Lung (tissue), 12 donors: ENCODE measurements around the gene ARHGAP42. TPM values are rescaled to one million over a fixed set of nuclear protein-coding genes. Genes with fewer than 3 reads are reported as not detected.

Experiments
- ATAC-seq: fragments of 200-7000 bp; cut with Tn5 transposase; one replicate; pipeline ENCODE4 v1.9.1; 2020; ENCODE audit warnings: moderate number of reproducible peaks; ENCODE audit not compliant: insufficient read depth, low FRiP score
- DNase-seq, 3 donors: peaks; one replicate each; pipeline ENCODE4 v3.0.0-alpha.2; 2013 to 2017
- H3K27ac ChIP-seq, 2 donors: one replicate each; pipeline ENCODE4 v1.5.1; 2013; ENCODE audit warnings: mild to moderate bottlenecking in 2 of 2, moderate library complexity in 2 of 2, control low read depth in 1 of 2, inconsistent platforms in 1 of 2, low read depth in 1 of 2, low read length in 1 of 2
- H3K27me3 ChIP-seq, 3 donors: one replicate each; pipeline ENCODE4 v1.5.1; 2013; ENCODE audit warnings: low read length in 2 of 3; ENCODE audit not compliant: control insufficient read depth in 3 of 3, insufficient read depth in 3 of 3
- H3K36me3 ChIP-seq, 4 donors: one replicate each; pipeline ENCODE4 v1.5.1; 2013; ENCODE audit warnings: low read length in 4 of 4, mild to moderate bottlenecking in 1 of 4, moderate library complexity in 1 of 4; ENCODE audit not compliant: control insufficient read depth in 4 of 4, insufficient read depth in 4 of 4
- H3K4me1 ChIP-seq, 5 donors: one replicate each; pipeline ENCODE4 v1.5.1; 2013; ENCODE audit warnings: low read length in 5 of 5, mild to moderate bottlenecking in 2 of 5, moderate library complexity in 1 of 5; ENCODE audit not compliant: control insufficient read depth in 5 of 5, insufficient read depth in 5 of 5
- H3K4me3 ChIP-seq: one replicate; pipeline ENCODE4 v1.5.1; 2013; ENCODE audit warnings: mild to moderate bottlenecking, control low read depth, moderate library complexity
- H3K9ac ChIP-seq, 2 donors: one replicate each; pipeline ENCODE4 v1.5.1; 2013; ENCODE audit warnings: low read length in 2 of 2, control low read depth in 1 of 2; ENCODE audit not compliant: insufficient read depth in 1 of 2
- H3K9me3 ChIP-seq, 4 donors: one replicate each; pipeline ENCODE4 v1.5.1; 2013; ENCODE audit warnings: low read length in 3 of 4, mild to moderate bottlenecking in 1 of 4, moderate library complexity in 1 of 4; ENCODE audit not compliant: control insufficient read depth in 4 of 4, insufficient read depth in 3 of 4
- WGBS, 2 donors: extraction: QIAGEN DNeasy Blood & Tissue Kit; methylation state at CpG; one replicate each; pipeline ENCODE4 v1.1.7; 2013; 5-methylcytosine and 5-hydroxymethylcytosine counted together
- polyA plus RNA-seq, 2 donors: library from polyadenylated mRNA; stranded (reverse); fragments of 200-250 nt; gene quantifications; one replicate each; pipeline ENCODE4 v1.2.1, GENCODE V29; 2013
- total RNA-seq, 2 donors: library from RNA; depleted of rRNA in 1 of 2; stranded (reverse); fragments of >200 nt in 1 of 2; gene quantifications; one replicate each; pipeline ENCODE4 v1.2.1, GENCODE V29; 2014 to 2021
- TF ChIP-seq, protein P1 (sequence below): IDR thresholded peaks from 2 replicates; pipeline ENCODE4 v1.5.1; 2012; ENCODE audit warnings: mild to moderate bottlenecking; ENCODE audit errors: control extremely low read depth, extremely low read depth
- donor health status: control.
- donor health status: control.
- donor health status: Bipolar disorder and iron deficiency.
- donor health status: healthy.
- donor health status: DM: yes; HTN: yes; CAD: no.

Gene ARHGAP42
- total and polyA plus RNA-seq, 4 donors = 4.1 to 58.6 (median 10.3) TPM

DNA sequence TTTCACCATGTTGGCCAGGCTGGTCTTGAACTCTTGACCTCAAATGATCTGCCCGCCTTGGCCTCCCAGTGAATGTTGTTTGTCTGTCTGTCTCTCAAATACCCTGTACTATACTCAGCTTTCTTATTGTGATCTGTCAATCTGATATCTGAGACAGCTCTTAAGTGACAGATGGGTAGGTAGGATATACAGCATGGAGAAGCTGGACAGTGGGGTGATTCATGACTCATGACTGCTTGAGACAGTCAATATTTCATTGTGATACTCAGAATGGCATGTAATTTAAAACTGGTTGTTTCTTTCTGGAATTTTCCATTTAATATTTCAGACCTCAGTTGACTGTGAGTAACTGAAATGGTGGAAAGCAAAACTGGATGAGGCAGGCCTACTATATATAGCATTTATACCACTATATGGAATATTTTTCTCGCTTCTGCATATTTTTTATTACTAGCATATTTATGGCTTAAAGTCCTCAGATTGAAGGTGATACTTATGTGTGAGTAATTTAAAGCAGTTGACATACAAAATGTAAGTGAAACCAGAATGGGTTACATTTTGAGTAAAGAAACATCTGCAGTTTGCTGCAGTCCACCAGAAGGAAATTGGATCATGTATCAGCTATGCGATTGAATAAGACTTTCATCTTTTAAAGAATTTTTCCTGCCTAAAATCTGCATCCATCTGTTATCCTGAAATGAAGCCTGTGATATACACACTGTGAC is 22.3 kb downstream of the ARHGAP42 start:
- Histone ChIP-seq H3K4me1 (peaks cover 0 to 10% (median 5%) of the 10 kb centered on the region in 5 donors), H3K36me3 (peaks cover 0 to 6% (median 0%) of the 10 kb centered on the region in 4 donors), H3K9me3 (no peaks in the 10 kb centered on the region), H3K27ac (no peak overlapping the region), H3K4me3 (no peak overlapping the region), H3K27me3 (peaks cover 0 to 2% (median 0%) of the 10 kb centered on the region in 3 donors), H3K9ac (no peak overlapping the region)
- TF ChIP-seq, protein P1, sequence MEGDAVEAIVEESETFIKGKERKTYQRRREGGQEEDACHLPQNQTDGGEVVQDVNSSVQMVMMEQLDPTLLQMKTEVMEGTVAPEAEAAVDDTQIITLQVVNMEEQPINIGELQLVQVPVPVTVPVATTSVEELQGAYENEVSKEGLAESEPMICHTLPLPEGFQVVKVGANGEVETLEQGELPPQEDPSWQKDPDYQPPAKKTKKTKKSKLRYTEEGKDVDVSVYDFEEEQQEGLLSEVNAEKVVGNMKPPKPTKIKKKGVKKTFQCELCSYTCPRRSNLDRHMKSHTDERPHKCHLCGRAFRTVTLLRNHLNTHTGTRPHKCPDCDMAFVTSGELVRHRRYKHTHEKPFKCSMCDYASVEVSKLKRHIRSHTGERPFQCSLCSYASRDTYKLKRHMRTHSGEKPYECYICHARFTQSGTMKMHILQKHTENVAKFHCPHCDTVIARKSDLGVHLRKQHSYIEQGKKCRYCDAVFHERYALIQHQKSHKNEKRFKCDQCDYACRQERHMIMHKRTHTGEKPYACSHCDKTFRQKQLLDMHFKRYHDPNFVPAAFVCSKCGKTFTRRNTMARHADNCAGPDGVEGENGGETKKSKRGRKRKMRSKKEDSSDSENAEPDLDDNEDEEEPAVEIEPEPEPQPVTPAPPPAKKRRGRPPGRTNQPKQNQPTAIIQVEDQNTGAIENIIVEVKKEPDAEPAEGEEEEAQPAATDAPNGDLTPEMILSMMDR = no peak
- no peak for ATAC-seq
- 77 to 82% methylated on average over 3 of the region's 3 CpGs for WGBS, 2 donors
- no peak for DNase-seq

DNA sequence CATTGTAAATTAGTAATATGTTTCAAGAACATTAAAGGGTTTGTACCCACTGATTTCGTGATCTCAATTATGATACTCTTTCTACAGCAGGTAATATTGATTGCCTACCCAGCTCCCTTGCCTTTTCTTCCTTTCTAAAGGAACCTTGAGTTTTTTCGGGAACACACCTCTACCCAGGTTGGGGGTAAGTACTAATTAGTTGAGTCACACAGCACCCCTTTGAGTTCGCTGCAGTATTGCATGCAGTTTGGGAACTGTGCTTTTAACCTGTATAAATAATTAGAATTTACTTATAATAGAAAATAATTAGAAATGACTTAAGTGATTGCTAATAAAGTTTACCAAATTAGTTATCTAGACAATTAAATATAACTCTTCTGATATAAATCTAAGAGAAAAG is 24.9 kb downstream of the ARHGAP42 start:
- DNase-seq (no peak), ATAC-seq (no peak)
- TF ChIP-seq, protein P1 = no peak
- H3K27ac ChIP-seq = no peak overlapping the region
- no peaks in the 10 kb centered on the region for H3K27me3 ChIP-seq
- H3K36me3 ChIP-seq = peaks cover 0 to 4% (median 0%) of the 10 kb centered on the region in 4 donors
- H3K4me3 ChIP-seq = no peak overlapping the region
- H3K9me3 ChIP-seq = no peaks in the 10 kb centered on the region
- H3K4me1 ChIP-seq = peaks cover 0 to 15% (median 5%) of the 10 kb centered on the region in 5 donors
- WGBS, 2 donors = 68 to 92% methylated on average over 3 of the region's 3 CpGs
- no peak overlapping the region for H3K9ac ChIP-seq

DNA sequence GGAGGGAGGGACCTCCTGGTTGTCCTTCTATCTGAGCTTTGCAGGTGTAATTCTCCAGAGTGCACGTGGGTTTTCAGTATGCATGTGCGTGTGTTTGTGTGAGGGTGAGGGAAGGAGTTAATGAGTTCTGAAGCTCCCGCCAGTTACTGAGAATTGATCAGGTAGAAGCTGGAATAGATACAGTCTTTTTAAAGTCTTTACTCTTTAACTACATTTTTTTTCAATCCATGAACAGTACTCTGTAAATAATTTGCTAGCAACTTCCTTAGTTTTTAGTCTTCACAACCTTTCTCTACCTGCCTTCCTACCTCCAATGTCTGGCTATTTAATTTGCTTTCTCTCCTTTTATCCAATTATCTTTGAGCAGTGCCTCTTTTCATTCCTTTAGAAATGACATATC is 25.5 kb downstream of the ARHGAP42 start:
- WGBS, 2 donors = 78 to 88% methylated on average over 3 of the region's 3 CpGs
- H3K4me3 ChIP-seq = no peak overlapping the region
- no peak for ATAC-seq

More for the DNA sequence above, 25.5 kb downstream of the ARHGAP42 start:
- H3K36me3 ChIP-seq = peaks cover 0 to 4% (median 0%) of the 10 kb centered on the region in 4 donors
- no peaks in the 10 kb centered on the region for H3K27me3 ChIP-seq
- H3K9ac ChIP-seq = no peak overlapping the region
- no peak overlapping the region for H3K27ac ChIP-seq
- no peak for DNase-seq
- TF ChIP-seq, protein P1 = no peak
- H3K4me1 ChIP-seq = peaks cover 0 to 15% (median 5%) of the 10 kb centered on the region in 5 donors
- no peaks in the 10 kb centered on the region for H3K9me3 ChIP-seq
